HS-5 (cell line): ENCODE results near the gene MUC5B.

Experiments used
- DNase-seq: peaks from one replicate; pipeline ENCODE4 v3.0.0-alpha.2; 2012; ENCODE audit warnings: low read depth

The MUC5B gene

GRCh38 chr11:1192741-1193325 is 30.0 kb upstream of the MUC5B start:
- DNase-seq: no peak

- no peak for DNase-seq
These were observed 29.3 kb upstream of the MUC5B start for GRCh38 chr11:1193326-1194230.

GRCh38 chr11:1194231-1194976 is 28.5 kb upstream of the MUC5B start:
- DNase-seq: no peak

- DNase-seq: no peak
These were observed 27.7 kb upstream of the MUC5B start for GRCh38 chr11:1194977-1195681.

GRCh38 chr11:1195682-1196515 is 27.0 kb upstream of the MUC5B start:
- DNase-seq: no peak

GRCh38 chr11:1196516-1197391 is 26.1 kb upstream of the MUC5B start:
- DNase-seq: no peak

GRCh38 chr11:1197431-1197885 is 25.4 kb upstream of the MUC5B start:
- no peak for DNase-seq

- no peak for DNase-seq
These were observed 24.8 kb upstream of the MUC5B start for GRCh38 chr11:1197886-1198560.

- no peak for DNase-seq
These were observed 24.2 kb upstream of the MUC5B start for GRCh38 chr11:1198561-1199240.

GRCh38 chr11:1199241-1199750 is 23.6 kb upstream of the MUC5B start:
- no peak for DNase-seq

GRCh38 chr11:1199751-1200610 is 22.9 kb upstream of the MUC5B start:
- no peak for DNase-seq

GRCh38 chr11:1200611-1201191 is 22.2 kb upstream of the MUC5B start:
- DNase-seq: no peak

GRCh38 chr11:1201395-1202153 is 21.3 kb upstream of the MUC5B start:
- DNase-seq: no peak

- DNase-seq: no peak
These were observed 20.6 kb upstream of the MUC5B start for GRCh38 chr11:1202154-1202775.

- DNase-seq: no peak
These were observed 19.9 kb upstream of the MUC5B start for GRCh38 chr11:1202776-1203504.
